SK-N-SH (cell line): ENCODE results near the gene SLC6A11. TPM values are rescaled to one million over a fixed set of nuclear protein-coding genes. Genes with fewer than 3 reads are reported as not detected.

Experiments used
- CTCF ChIA-PET: fragments of 300-600, 350-600 bp; formaldehyde crosslinking; extraction: SDS; loops from one replicate; lab custom pipeline; 2021; lab: Yijun Ruan, JAX
- POLR2A ChIA-PET: fragments of 350-600 bp; sonication (Branson Sonifier 250); formaldehyde crosslinking; extraction: SDS; loops from one replicate; lab custom pipeline; 2020; ENCODE audit warnings: antibody characterized with exemption, inconsistent platforms; lab: Yijun Ruan, JAX
- DNase-seq: peaks from one replicate; pipeline ENCODE4 v3.0.0; 2012
- H2AFZ ChIP-seq: fragments of 200-600 bp; sonication (generic); 2 replicates; pipeline ENCODE4 v1.8.1; 2016; ENCODE audit warnings: antibody characterized with exemption, mild to moderate bottlenecking, low read depth
- H3F3A ChIP-seq: fragments of 200-600 bp; sonication (generic); replicated peaks from 2 replicates; pipeline ENCODE3; 2016; ENCODE audit warnings: antibody characterized with exemption, mild to moderate bottlenecking; ENCODE audit not compliant: insufficient read depth
- H3K27ac ChIP-seq, 2 experiments: fragments of 200-500 bp in 1 of 2; fragments of 200-600 bp in 1 of 2; sonication (Bioruptor generic) in 1 of 2; sonication (generic), shearing (Covaris generic) in 1 of 2; 2 replicates each; pipeline versions ENCODE4 v1.5.1 to v1.6.1; 2014 to 2016; ENCODE audit warnings: low read depth in 2 of 2, inconsistent platforms in 1 of 2, low read length in 1 of 2, mild to moderate bottlenecking in 1 of 2, mixed read lengths in 1 of 2
- H3K27me3 ChIP-seq: fragments of 200-600 bp; sonication (generic), shearing (Covaris generic); 2 replicates; pipeline ENCODE4 v1.6.1; 2016; ENCODE audit warnings: mixed run types; ENCODE audit not compliant: insufficient read depth
- H3K36me3 ChIP-seq, 2 experiments: fragments of 200-500 bp in 1 of 2; fragments of 200-600 bp in 1 of 2; sonication (Bioruptor generic) in 1 of 2; sonication (generic) in 1 of 2; replicated peaks in 1 of 2; 2 replicates each; pipeline versions ENCODE3 to v1.5.1; 2014 to 2016; ENCODE audit warnings: low read length in 1 of 2, mild to moderate bottlenecking in 1 of 2; ENCODE audit not compliant: insufficient read depth in 2 of 2, control insufficient read depth in 1 of 2
- H3K4me1 ChIP-seq, 2 experiments: fragments of 200-500 bp in 1 of 2; fragments of 200-600 bp in 1 of 2; sonication (Bioruptor generic) in 1 of 2; sonication (generic), shearing (Covaris generic) in 1 of 2; 2 replicates each; pipeline versions ENCODE4 v1.5.1 to v1.6.1; 2014 to 2016; ENCODE audit warnings: low read depth in 1 of 2, low read length in 1 of 2, mixed run types in 1 of 2; ENCODE audit not compliant: insufficient read depth in 2 of 2, control insufficient read depth in 1 of 2
- H3K4me2 ChIP-seq: fragments of 200-600 bp; sonication (generic), shearing (Covaris generic); 2 replicates; pipeline ENCODE4 v1.6.1; 2017; ENCODE audit warnings: mixed run types
- H3K4me3 ChIP-seq, 2 experiments: fragments of 200-500 bp in 1 of 2; fragments of 200-600 bp in 1 of 2; sonication (Bioruptor generic) in 1 of 2; sonication (generic), shearing (Covaris generic) in 1 of 2; 2 replicates each; pipeline versions ENCODE4 v1.5.1 to v1.8.1; 2014 to 2016; ENCODE audit warnings: low read depth in 2 of 2, inconsistent platforms in 1 of 2, low read length in 1 of 2, mild to moderate bottlenecking in 1 of 2, mixed read lengths in 1 of 2, moderate library complexity in 1 of 2
- H3K79me2 ChIP-seq: fragments of 200-600 bp; sonication (generic); 2 replicates; pipeline ENCODE4 v1.8.1; 2017; ENCODE audit warnings: mild to moderate bottlenecking; ENCODE audit not compliant: insufficient read depth
- H3K9ac ChIP-seq: fragments of 200-600 bp; sonication (generic); 2 replicates; pipeline ENCODE4 v1.6.1; 2017; ENCODE audit warnings: mixed run types
- H3K9me2 ChIP-seq: fragments of 200-600 bp; sonication (generic); 2 replicates; pipeline ENCODE4 v1.6.1; 2017; ENCODE audit warnings: mixed run types
- H3K9me3 ChIP-seq: fragments of 200-600 bp; sonication (generic); 2 replicates; pipeline ENCODE4 v1.6.1; 2017; ENCODE audit warnings: mixed run types, mild to moderate bottlenecking, moderate library complexity
- H4K20me1 ChIP-seq: fragments of 200-600 bp; sonication (generic); 2 replicates; pipeline ENCODE4 v1.6.1; 2017; ENCODE audit warnings: mild to moderate bottlenecking, mixed run types; ENCODE audit not compliant: insufficient read depth
- CHD2 ChIP-seq: fragments of 150-350 bp; IDR thresholded peaks from 2 replicates; pipeline ENCODE4 v1.6.1; 2018; ENCODE audit warnings: low read length; ENCODE audit not compliant: partially characterized antibody
- EP300 ChIP-seq, 2 experiments: IDR thresholded peaks; 2 replicates each; pipeline versions ENCODE4 v1.4.0 to v1.6.1; 2012; ENCODE audit warnings: borderline replicate concordance in 1 of 2, low read depth in 1 of 2, low read length in 1 of 2
- FOXJ3 ChIP-seq: sonication (generic); formaldehyde crosslinking; IDR thresholded peaks from 2 replicates; pipeline ENCODE4 v1.5.1; 2020; ENCODE audit warnings: mild to moderate bottlenecking, missing genetic modification reagents
- FOXM1 ChIP-seq: IDR thresholded peaks from 2 replicates; pipeline ENCODE4 v1.4.0; 2012; ENCODE audit warnings: low read depth, mild to moderate bottlenecking
- GATA2 ChIP-seq: sonication (generic); formaldehyde crosslinking; IDR thresholded peaks from 2 replicates; pipeline ENCODE4 v1.5.0; 2020; ENCODE audit warnings: mild to moderate bottlenecking, missing genetic modification reagents
- MAX ChIP-seq: IDR thresholded peaks from 2 replicates; pipeline ENCODE4 v1.4.0; 2012; ENCODE audit warnings: low read depth
- MXI1 ChIP-seq: IDR thresholded peaks from 2 replicates; pipeline ENCODE4 v1.6.1; 2012; ENCODE audit warnings: mild to moderate bottlenecking, low read depth, low read length, improper control_type of control experiment
- NFIC ChIP-seq: IDR thresholded peaks from 2 replicates; pipeline ENCODE4 v1.4.0; 2012; ENCODE audit warnings: borderline replicate concordance
- NRF1 ChIP-seq: IDR thresholded peaks from 2 replicates; pipeline ENCODE4 v1.6.1; 2012; ENCODE audit warnings: low read depth, mild to moderate bottlenecking, low read length
- POLR2AphosphoS5 ChIP-seq: IDR thresholded peaks from 2 replicates; pipeline ENCODE4 v1.6.1; 2012; ENCODE audit warnings: low read depth, low read length
- RAD21 ChIP-seq: IDR thresholded peaks from 2 replicates; pipeline ENCODE4 v1.6.1; 2012; ENCODE audit warnings: mild to moderate bottlenecking, low read length
- RCOR1 ChIP-seq: fragments of 150-350 bp; IDR thresholded peaks from 2 replicates; pipeline ENCODE4 v1.6.1; 2017; ENCODE audit warnings: antibody characterized with exemption, low read length
- RFX5 ChIP-seq: IDR thresholded peaks from 2 replicates; pipeline ENCODE4 v1.6.1; 2012; ENCODE audit warnings: mild to moderate bottlenecking, improper control_type of control experiment, low read length
- SMC3 ChIP-seq: IDR thresholded peaks from 2 replicates; pipeline ENCODE4 v1.6.1; 2012; ENCODE audit warnings: low read depth, low read length, improper control_type of control experiment
- TCF12 ChIP-seq: IDR thresholded peaks from 2 replicates; pipeline ENCODE4 v1.4.0; 2012
- WGBS: methylation state at CpG from one replicate; pipeline ENCODE4 v1.1.6; 2017; ENCODE audit warnings: low lambda C conversion rate; 5-methylcytosine and 5-hydroxymethylcytosine counted together
- polyA plus RNA-seq, 3 experiments: library from polyadenylated mRNA; depleted of rRNA; stranded (reverse); fragments of >200 nt; gene quantifications; 2 replicates each; pipeline ENCODE4 v1.2.3, GENCODE V29; 2012
- TF ChIP-seq, protein P1 (sequence below): IDR thresholded peaks from 2 replicates; pipeline ENCODE4 v1.4.0; 2012; ENCODE audit warnings: low read depth, borderline replicate concordance
- TF ChIP-seq, protein P2 (sequence below): fragments of 200-600 bp; sonication (generic); IDR thresholded peaks from 2 replicates; pipeline ENCODE4 v1.6.1; 2017; ENCODE audit warnings: antibody characterized with exemption, mild to moderate bottlenecking, moderate library complexity

Gene SLC6A11
- polyA plus RNA-seq, 1 of the 3 experiments (the other 2 are of a cell fraction): 0.03 TPM

GRCh38 chr3:10929978-10930665 is 114.1 kb downstream of the SLC6A11 start:
- H3K9me2 ChIP-seq: no peaks in the 10 kb centered on the region
- H3K27ac ChIP-seq: no peak overlapping the region
- H4K20me1 ChIP-seq: no peaks in the 10 kb centered on the region
- TF ChIP-seq SMC3: no peak
- TF ChIP-seq TCF12: no peak
- TF ChIP-seq NFIC: no peak
- no peak for TF ChIP-seq NRF1
- no peak for TF ChIP-seq RAD21
- no peak for TF ChIP-seq RCOR1
- TF ChIP-seq EP300 (IDR thresholded peaks at IDR 0.05; ENCODE audit: borderline replicate concordance in 1 of 2, low read depth in 1 of 2, low read length in 1 of 2): no peak
- no peak for TF ChIP-seq FOXJ3 (CRISPR knock-in tag)
- TF ChIP-seq, all 33 proteins: peak for 0
- DNase-seq: no peak
- Histone ChIP-seq H2AFZ (no peak overlapping the region), H3K4me1 (peaks cover 0 to 38% of the 10 kb centered on the region in 2 experiments; a peak in 1 of 4 replicates), H3F3A (no peaks in the 10 kb centered on the region), H3K9ac (no peak overlapping the region), H3K79me2 (no peaks in the 10 kb centered on the region), H3K4me3 (no peak overlapping the region), H3K9me3 (no peaks in the 10 kb centered on the region), H3K36me3 (no peaks in the 10 kb centered on the region), H3K27me3 (no peaks in the 10 kb centered on the region), H3K4me2 (no peak overlapping the region)
- CTCF ChIA-PET: interaction anchor here (1.0 to 4.2 kb wide), 5 partner anchors 16 to 192 kb away, joined by 3 to 18 read pairs (median 5); no protein-coding TSS in a partner anchor
- WGBS: 38% methylated on average over 9 of the region's 9 CpGs
- POLR2A ChIA-PET: no interaction called here

DNA sequence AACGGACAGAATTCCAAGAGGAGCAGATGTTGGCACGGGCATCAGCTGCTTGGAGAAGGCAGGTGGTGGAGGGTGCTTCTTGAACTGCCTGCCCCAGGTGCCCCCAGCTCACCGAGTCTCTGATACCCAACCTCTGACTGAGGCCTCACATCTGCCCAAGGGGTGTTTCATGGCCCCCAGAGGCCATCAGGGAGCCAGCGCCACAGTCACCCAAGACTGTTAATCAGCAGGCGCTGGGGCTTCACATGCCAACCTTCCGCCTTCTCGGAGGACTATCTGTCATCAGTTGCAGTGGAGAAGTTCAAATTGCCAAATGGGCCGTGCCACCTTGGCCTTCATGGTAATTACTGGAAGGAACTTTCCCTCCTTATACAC is 114.6 kb downstream of the SLC6A11 start:
- Histone ChIP-seq H3K4me2 (no peak overlapping the region), H3K4me1 (peaks cover 0 to 43% of the 10 kb centered on the region in 2 experiments; a peak in 2 of 4 replicates), H3K4me3 (no peak overlapping the region), H3K9ac (no peak overlapping the region), H3K9me3 (no peaks in the 10 kb centered on the region), H3K27ac (no peak overlapping the region), H3K79me2 (no peaks in the 10 kb centered on the region), H4K20me1 (no peaks in the 10 kb centered on the region), H3K27me3 (no peaks in the 10 kb centered on the region), H2AFZ (no peak overlapping the region), H3K36me3 (no peaks in the 10 kb centered on the region), H3K9me2 (no peaks in the 10 kb centered on the region), H3F3A (no peaks in the 10 kb centered on the region)
- TF ChIP-seq RAD21: no peak
- TF ChIP-seq MXI1: no peak
- TF ChIP-seq, protein P1, sequence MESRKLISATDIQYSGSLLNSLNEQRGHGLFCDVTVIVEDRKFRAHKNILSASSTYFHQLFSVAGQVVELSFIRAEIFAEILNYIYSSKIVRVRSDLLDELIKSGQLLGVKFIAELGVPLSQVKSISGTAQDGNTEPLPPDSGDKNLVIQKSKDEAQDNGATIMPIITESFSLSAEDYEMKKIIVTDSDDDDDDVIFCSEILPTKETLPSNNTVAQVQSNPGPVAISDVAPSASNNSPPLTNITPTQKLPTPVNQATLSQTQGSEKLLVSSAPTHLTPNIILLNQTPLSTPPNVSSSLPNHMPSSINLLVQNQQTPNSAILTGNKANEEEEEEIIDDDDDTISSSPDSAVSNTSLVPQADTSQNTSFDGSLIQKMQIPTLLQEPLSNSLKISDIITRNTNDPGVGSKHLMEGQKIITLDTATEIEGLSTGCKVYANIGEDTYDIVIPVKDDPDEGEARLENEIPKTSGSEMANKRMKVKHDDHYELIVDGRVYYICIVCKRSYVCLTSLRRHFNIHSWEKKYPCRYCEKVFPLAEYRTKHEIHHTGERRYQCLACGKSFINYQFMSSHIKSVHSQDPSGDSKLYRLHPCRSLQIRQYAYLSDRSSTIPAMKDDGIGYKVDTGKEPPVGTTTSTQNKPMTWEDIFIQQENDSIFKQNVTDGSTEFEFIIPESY: no peak
- no peak for TF ChIP-seq RFX5
- no peak for TF ChIP-seq POLR2AphosphoS5
- no peak for TF ChIP-seq CHD2
- no peak for TF ChIP-seq RCOR1
- TF ChIP-seq GATA2 (CRISPR knock-in tag): no peak
- no peak for TF ChIP-seq MAX
- TF ChIP-seq, protein P2, sequence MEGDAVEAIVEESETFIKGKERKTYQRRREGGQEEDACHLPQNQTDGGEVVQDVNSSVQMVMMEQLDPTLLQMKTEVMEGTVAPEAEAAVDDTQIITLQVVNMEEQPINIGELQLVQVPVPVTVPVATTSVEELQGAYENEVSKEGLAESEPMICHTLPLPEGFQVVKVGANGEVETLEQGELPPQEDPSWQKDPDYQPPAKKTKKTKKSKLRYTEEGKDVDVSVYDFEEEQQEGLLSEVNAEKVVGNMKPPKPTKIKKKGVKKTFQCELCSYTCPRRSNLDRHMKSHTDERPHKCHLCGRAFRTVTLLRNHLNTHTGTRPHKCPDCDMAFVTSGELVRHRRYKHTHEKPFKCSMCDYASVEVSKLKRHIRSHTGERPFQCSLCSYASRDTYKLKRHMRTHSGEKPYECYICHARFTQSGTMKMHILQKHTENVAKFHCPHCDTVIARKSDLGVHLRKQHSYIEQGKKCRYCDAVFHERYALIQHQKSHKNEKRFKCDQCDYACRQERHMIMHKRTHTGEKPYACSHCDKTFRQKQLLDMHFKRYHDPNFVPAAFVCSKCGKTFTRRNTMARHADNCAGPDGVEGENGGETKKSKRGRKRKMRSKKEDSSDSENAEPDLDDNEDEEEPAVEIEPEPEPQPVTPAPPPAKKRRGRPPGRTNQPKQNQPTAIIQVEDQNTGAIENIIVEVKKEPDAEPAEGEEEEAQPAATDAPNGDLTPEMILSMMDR: no peak
- no peak for TF ChIP-seq FOXM1
- no peak for TF ChIP-seq TCF12
- ChIA-PET POLR2A (no interaction called here), CTCF (interaction anchor here (1.6 to 4.2 kb wide), 2 partner anchors 15 to 129 kb away, joined by 5 to 18 read pairs; no protein-coding TSS in a partner anchor)
- WGBS: 65% methylated on average over 7 of the region's 8 CpGs
- no peak for DNase-seq
